GM23248 (cell line): ENCODE results near the gene WASL. TPM values are rescaled to one million over a fixed set of nuclear protein-coding genes. Genes with fewer than 3 reads are reported as not detected.
"Not testable (repeated sequence)": the region's sequence is repeated elsewhere in the genome, so short reads cannot be mapped to it uniquely, and the experiment has no call there.

Source experiments
- DNase-seq: peaks from one replicate; pipeline ENCODE4 v3.0.0-alpha.2; 2015
- H2AFZ ChIP-seq: fragments of 200-600 bp; sonication (generic); 2 replicates; pipeline ENCODE4 v1.6.1; 2016; ENCODE audit warnings: antibody characterized with exemption
- H3F3A ChIP-seq: fragments of 200-600 bp; sonication (generic); 2 replicates; pipeline ENCODE4 v1.6.1; 2016; ENCODE audit warnings: mild to moderate bottlenecking, antibody characterized with exemption, mixed run types; ENCODE audit not compliant: insufficient read depth
- H3K27ac ChIP-seq: fragments of 200-600 bp; sonication (generic); 2 replicates; pipeline ENCODE4 v1.5.1; 2016; ENCODE audit warnings: mild to moderate bottlenecking
- H3K27me3 ChIP-seq: fragments of 200-600 bp; sonication (generic); replicated peaks from 2 replicates; pipeline ENCODE4 v1.6.1; 2016; ENCODE audit warnings: mild to moderate bottlenecking; ENCODE audit not compliant: insufficient read depth
- H3K36me3 ChIP-seq: fragments of 200-600 bp; sonication (generic); 2 replicates; pipeline ENCODE4 v1.6.1; 2016; ENCODE audit warnings: low read depth, mild to moderate bottlenecking
- H3K4me1 ChIP-seq: fragments of 200-600 bp; sonication (generic); 2 replicates; pipeline ENCODE4 v1.6.1; 2016; ENCODE audit warnings: mild to moderate bottlenecking; ENCODE audit not compliant: insufficient read depth
- H3K4me2 ChIP-seq: fragments of 200-600 bp; sonication (generic); one replicate; pipeline ENCODE4 v1.6.1; 2016; ENCODE audit warnings: mild to moderate bottlenecking; ENCODE audit not compliant: unreplicated experiment
- H3K4me3 ChIP-seq: fragments of 200-600 bp; sonication (generic); 2 replicates; pipeline ENCODE4 v1.5.1; 2016; ENCODE audit warnings: mild to moderate bottlenecking
- H3K79me2 ChIP-seq: fragments of 200-600 bp; sonication (generic); 2 replicates; pipeline ENCODE4 v1.6.1; 2016; ENCODE audit warnings: mild to moderate bottlenecking; ENCODE audit not compliant: insufficient read depth
- H3K9ac ChIP-seq: fragments of 200-600 bp; sonication (generic); 2 replicates; pipeline ENCODE4 v1.6.1; 2016; ENCODE audit warnings: mild to moderate bottlenecking
- H3K9me2 ChIP-seq: fragments of 200-600 bp; sonication (generic); 2 replicates; pipeline ENCODE4 v1.6.1; 2016; ENCODE audit warnings: mixed run types, mild to moderate bottlenecking, moderate library complexity; ENCODE audit not compliant: insufficient read depth
- H3K9me3 ChIP-seq: fragments of 200-600 bp; sonication (generic); one replicate; pipeline ENCODE4 v1.6.1; 2017; ENCODE audit warnings: low read depth
- H4K20me1 ChIP-seq: fragments of 200-600 bp; sonication (generic); 2 replicates; pipeline ENCODE4 v1.6.0; 2016; ENCODE audit not compliant: insufficient read depth
- EZH2 ChIP-seq: fragments of 200-600 bp; sonication (generic); IDR thresholded peaks from 2 replicates; pipeline ENCODE4 v1.6.1; 2018; ENCODE audit warnings: antibody characterized with exemption, mild to moderate bottlenecking; ENCODE audit not compliant: insufficient read depth, poor library complexity, severe bottlenecking
- EZH2phosphoT487 ChIP-seq: fragments of 200-600 bp; sonication (generic); IDR thresholded peaks from 2 replicates; pipeline ENCODE4 v1.6.1; 2018; ENCODE audit warnings: antibody characterized with exemption, moderate library complexity, mild to moderate bottlenecking, low read depth; ENCODE audit not compliant: insufficient read depth
- WGBS, 2 experiments: methylation state at CpG; one replicate each; pipeline ENCODE4 v1.1.6; 2015 to 2017; ENCODE audit warnings: low lambda C conversion rate in 2 of 2, low coverage in 1 of 2; ENCODE audit errors: missing lambda C conversion rate in 2 of 2; 5-methylcytosine and 5-hydroxymethylcytosine counted together
- in situ Hi-C: fragments of 300-500 bp; cut with MboI; formaldehyde crosslinking; loops from 2 replicates; pipeline ENCODE4 v1.15.0; 2020
- polyA plus RNA-seq: library from polyadenylated mRNA; unstranded; fragments of >200 nt; fragmentation: Nextera tagmentation; extraction: Ambion mirVana; gene quantifications from 2 replicates; pipeline ENCODE4 v1.2.1, GENCODE V29; 2016
- total RNA-seq: library from RNA; depleted of rRNA; stranded (reverse); fragments of >200 nt; shearing (Covaris generic); gene quantifications from 2 replicates; pipeline ENCODE4 v1.2.3, GENCODE V29; 2014

The WASL gene
- total and polyA plus RNA-seq, 2 experiments from 2014 or later, result 11.6 to 20.7 TPM

DNA sequence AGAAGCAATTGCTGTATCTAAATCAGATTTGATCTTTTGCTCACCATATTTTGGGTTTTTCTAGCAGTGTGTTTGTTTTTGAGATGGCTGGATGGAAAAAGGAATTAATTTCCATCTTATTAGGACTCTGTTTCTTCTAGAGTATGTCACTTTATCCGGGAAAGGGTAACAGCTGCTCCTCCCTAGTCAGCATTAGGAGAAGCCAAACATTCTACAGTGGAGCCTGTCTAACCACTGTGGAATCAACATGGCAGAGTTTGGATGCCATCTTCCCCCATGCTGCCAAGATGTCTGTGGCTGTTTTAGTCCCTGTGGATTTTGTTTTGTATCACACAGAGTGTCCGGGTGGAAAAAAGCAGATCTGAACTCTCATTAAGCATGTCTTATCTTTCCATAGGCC, 109.2 kb downstream of the WASL start:
- Histone ChIP-seq H3K4me3 (no peak overlapping the region), H2AFZ (no peak overlapping the region), H3K4me1 (peaks cover 12% of the 10 kb centered on the region), H3F3A (peaks cover 14% of the 10 kb centered on the region), H3K79me2 (no peaks in the 10 kb centered on the region), H3K36me3 (no peaks in the 10 kb centered on the region), H4K20me1 (no peaks in the 10 kb centered on the region), H3K27ac (no peak overlapping the region), H3K9ac (no peak overlapping the region), H3K9me3 (no peaks in the 10 kb centered on the region), H3K9me2 (no peaks in the 10 kb centered on the region; the same call in 1 of the 2 replicates), H3K27me3 (no peaks in the 10 kb centered on the region), H3K4me2 (no peak overlapping the region)
- WGBS, 2 experiments, result 73 to 79% methylated on average over 2 of the region's 2 CpGs
- in situ Hi-C loops, result loop anchor here (10.0 kb wide), 1 partner anchor 225 kb away; no protein-coding TSS in a partner anchor
- no peak for DNase-seq
- no peak for TF ChIP-seq EZH2phosphoT487
- TF ChIP-seq EZH2, result no peak

DNA sequence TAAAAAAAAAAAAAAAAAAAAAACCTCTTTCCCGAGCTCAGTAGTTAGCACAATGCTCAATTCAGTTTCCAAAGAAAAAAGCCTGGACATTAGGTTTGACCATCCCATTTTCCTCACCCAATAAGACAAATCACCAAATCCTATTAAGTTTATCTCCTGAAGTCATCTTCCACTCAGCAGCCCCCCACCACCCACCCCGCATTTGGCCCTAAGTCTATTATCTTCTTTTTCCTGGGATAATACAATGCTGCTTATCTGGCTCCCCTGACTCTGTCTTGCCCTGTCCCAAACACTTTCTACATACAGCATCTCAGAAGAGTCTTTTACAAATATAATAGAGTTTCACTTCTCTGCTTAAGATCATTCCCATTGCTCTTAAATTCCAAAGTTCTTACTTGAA, 110.9 kb downstream of the WASL start:
- Histone ChIP-seq H4K20me1 (no peaks in the 10 kb centered on the region), H3K27me3 (no peaks in the 10 kb centered on the region), H3K4me3 (no peak overlapping the region), H3K9ac (no peak overlapping the region), H3K36me3 (no peaks in the 10 kb centered on the region), H3K79me2 (no peaks in the 10 kb centered on the region), H3K4me2 (no peak overlapping the region), H3K4me1 (peaks cover 15% of the 10 kb centered on the region), H3K9me3 (no peaks in the 10 kb centered on the region), H3K9me2 (no peaks in the 10 kb centered on the region), H3F3A (peaks cover 10% of the 10 kb centered on the region; the same call in 1 of the 2 replicates), H3K27ac (no peak overlapping the region), H2AFZ (no peak overlapping the region)
- in situ Hi-C loops, result loop anchor here (10.0 kb wide), 1 partner anchor 227 kb away; no protein-coding TSS in a partner anchor
- 81 to 86% methylated on average over 2 of the region's 2 CpGs for WGBS, 2 experiments
- TF ChIP-seq EZH2 (no peak), EZH2phosphoT487 (no peak)
- DNase-seq, result no peak

DNA sequence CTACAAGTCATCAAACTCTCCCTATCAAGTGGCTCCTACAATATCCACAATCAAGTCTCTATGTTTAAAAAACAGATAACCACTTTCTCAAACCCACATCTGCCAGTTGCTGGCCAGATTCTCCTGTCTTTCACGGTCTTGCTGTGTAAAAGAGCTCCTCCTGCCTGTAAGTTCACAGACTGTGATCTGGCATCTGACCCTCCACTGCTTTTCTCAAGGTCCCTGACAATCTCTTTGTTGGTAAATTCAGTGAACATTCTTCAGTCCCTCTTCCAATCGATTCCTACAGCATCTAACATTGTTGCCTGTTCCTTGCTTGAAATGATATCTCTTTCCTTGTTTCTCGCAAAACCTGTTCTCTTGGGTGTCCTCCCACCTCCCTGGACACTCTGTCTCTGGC, 111.6 kb downstream of the WASL start:
- no peaks in the 10 kb centered on the region for H3K36me3 ChIP-seq
- in situ Hi-C loops, result loop anchor here (10.0 kb wide), 1 partner anchor 228 kb away; no protein-coding TSS in a partner anchor
- no peak for DNase-seq
- no peak overlapping the region for H3K27ac ChIP-seq
- no peak overlapping the region for H3K4me3 ChIP-seq
- H3K4me1 ChIP-seq, result peaks cover 17% of the 10 kb centered on the region
- H3K9me3 ChIP-seq, result no peaks in the 10 kb centered on the region
- H3K4me2 ChIP-seq, result no peak overlapping the region
- H3F3A ChIP-seq, result peaks cover 10% of the 10 kb centered on the region; the same call in 1 of the 2 replicates
- no peaks in the 10 kb centered on the region for H3K27me3 ChIP-seq
- H3K9ac ChIP-seq, result no peak overlapping the region
- TF ChIP-seq EZH2, result no peak
- TF ChIP-seq EZH2phosphoT487, result no peak
- 60 to 62% methylated on average over 3 of the region's 3 CpGs for WGBS, 2 experiments
- no peaks in the 10 kb centered on the region for H3K9me2 ChIP-seq
- H3K79me2 ChIP-seq, result no peaks in the 10 kb centered on the region
- H4K20me1 ChIP-seq, result no peaks in the 10 kb centered on the region
- no peak overlapping the region for H2AFZ ChIP-seq

DNA sequence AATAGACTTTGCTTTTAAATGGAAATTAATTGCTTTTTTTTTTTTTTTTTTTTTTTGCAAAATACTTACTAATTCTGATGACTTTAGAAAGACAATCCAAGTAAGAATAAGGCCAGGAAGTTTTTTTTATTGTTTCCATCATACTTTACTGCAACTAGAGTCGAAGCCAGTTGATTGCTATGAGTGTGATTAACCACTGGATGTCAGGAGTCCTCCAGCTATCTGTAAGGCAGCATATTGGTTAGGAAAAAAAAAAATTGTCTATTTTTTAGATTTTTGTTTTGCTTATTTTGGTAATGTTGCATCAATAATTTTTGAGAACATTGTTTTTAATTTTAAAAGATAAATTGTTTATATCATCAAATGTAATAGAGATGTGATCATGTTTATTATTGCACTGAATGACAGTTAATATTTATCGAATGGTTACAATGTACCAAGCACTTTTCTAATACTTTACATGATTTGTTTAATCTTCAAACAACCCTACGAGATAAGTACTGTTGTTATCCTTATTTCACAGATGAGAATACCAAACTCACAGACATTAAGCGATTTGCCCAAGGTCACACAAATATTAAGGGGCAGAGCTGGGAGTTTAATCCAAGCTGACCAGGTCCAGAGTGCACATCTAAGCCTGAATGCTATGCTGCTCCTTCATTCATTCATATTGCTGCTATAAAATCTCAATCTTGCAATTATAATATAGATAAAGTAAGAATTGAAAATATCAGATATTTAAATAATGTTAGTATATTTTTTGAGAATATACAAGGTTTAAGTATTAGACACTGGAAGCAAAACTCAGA, 113.0 kb downstream of the WASL start:
- in situ Hi-C loops, result loop anchor here (10.0 kb wide), 1 partner anchor 229 kb away; no protein-coding TSS in a partner anchor
- Histone ChIP-seq H3F3A (peaks cover 10% of the 10 kb centered on the region; the same call in 1 of the 2 replicates), H3K4me2 (no peak overlapping the region), H3K9ac (no peak overlapping the region), H3K4me3 (no peak overlapping the region), H3K9me2 (no peaks in the 10 kb centered on the region), H2AFZ (no peak overlapping the region), H3K9me3 (no peaks in the 10 kb centered on the region), H3K27ac (no peak overlapping the region), H3K27me3 (no peaks in the 10 kb centered on the region), H4K20me1 (no peaks in the 10 kb centered on the region), H3K79me2 (no peaks in the 10 kb centered on the region), H3K4me1 (peaks cover 17% of the 10 kb centered on the region), H3K36me3 (no peaks in the 10 kb centered on the region)
- 43 to 44% methylated on average over 4 of the region's 4 CpGs for WGBS, 2 experiments
- DNase-seq, result peak; percentile 75
- TF ChIP-seq EZH2phosphoT487 (no peak), EZH2 (no peak)

DNA sequence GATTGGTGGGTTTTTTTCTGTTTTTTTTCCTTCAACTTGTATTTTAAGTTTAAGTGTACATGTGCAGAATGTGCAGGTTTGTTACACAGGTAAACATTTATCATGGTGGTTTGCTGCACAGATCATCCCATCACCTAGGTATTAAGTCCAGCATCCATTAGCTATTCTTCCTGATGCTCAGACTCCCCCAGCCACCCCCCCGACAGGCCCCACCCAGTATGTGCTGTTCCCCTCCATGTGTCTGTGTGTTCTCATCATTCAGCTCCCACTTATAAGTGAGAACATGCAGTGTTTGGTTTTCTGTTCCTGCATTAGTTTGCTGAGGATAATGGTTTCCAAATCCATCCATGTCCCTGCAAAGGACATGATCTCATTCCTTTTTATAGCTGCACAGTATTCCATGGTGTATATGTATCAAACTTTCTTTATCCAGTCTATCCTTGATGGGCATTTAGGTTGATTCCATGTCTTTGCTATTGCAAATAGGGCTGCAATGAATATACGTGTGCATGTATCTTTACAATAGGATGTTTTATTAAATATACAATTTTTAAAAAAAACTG, 114.7 kb downstream of the WASL start:
- WGBS, 2 experiments, result 71 to 84% methylated on average over 2 of the region's 2 CpGs
- in situ Hi-C loops, result loop anchor here (10.0 kb wide), 1 partner anchor 231 kb away; no protein-coding TSS in a partner anchor

More for the DNA sequence above, 114.7 kb downstream of the WASL start:
- H3K27ac ChIP-seq, result 0 out of 2 replicates have a peak overlapping the region, but pooled peaks have one; percentile 16
- not testable (repeated sequence) for H3K36me3 ChIP-seq, H3K9ac ChIP-seq, H3K27me3 ChIP-seq, H4K20me1 ChIP-seq, H3K79me2 ChIP-seq, DNase-seq, H3K9me2 ChIP-seq, H3K9me3 ChIP-seq, H2AFZ ChIP-seq, H3K4me3 ChIP-seq
- peaks cover 10% of the 10 kb centered on the region; the same call in 1 of the 2 replicates for H3F3A ChIP-seq
- H3K4me2 ChIP-seq, result peak overlapping the region; percentile 33
- peaks cover 17% of the 10 kb centered on the region for H3K4me1 ChIP-seq
